Body of pancreas (tissue), 4 donors: ENCODE data around the gene GDF7.

Experiments used
- POLR2A ChIP-seq, 3 donors: fragments of 450-650 bp; IDR thresholded peaks; one replicate each; pipeline ENCODE4 v1.6.1; 2016; ENCODE audit warnings: antibody characterized with exemption in 3 of 3, mild to moderate bottlenecking in 2 of 3
- TF ChIP-seq, protein P1 (sequence below), 7 experiments: fragments of 450-650 bp in 4 of 7; fragments of 200-600 bp in 3 of 7; sonication (generic) in 3 of 7; IDR thresholded peaks; one replicate each; pipeline ENCODE4 v1.5.1; 2016 to 2019; ENCODE audit warnings: antibody characterized with exemption in 7 of 7

DNA sequence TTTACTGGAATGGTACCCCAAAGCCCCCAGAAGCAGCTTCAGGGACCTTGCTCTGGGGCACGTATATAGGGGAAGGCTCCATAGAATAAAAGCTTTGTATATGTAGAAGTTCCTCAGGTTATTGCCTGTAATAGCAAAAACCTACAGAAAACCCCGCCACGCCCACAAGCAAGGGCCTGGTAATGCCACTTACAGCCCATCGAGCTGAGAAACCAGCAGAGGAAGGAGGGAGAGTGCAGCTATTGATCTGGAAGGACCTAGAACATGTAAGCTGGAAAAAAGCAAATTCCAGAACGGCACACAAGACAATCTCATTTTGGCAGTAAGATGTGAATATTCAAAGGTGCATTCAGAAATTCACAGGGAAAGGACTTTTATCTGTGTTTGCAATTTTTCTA, 31.8 kb upstream of the GDF7 start:
- TF ChIP-seq, protein P1, sequence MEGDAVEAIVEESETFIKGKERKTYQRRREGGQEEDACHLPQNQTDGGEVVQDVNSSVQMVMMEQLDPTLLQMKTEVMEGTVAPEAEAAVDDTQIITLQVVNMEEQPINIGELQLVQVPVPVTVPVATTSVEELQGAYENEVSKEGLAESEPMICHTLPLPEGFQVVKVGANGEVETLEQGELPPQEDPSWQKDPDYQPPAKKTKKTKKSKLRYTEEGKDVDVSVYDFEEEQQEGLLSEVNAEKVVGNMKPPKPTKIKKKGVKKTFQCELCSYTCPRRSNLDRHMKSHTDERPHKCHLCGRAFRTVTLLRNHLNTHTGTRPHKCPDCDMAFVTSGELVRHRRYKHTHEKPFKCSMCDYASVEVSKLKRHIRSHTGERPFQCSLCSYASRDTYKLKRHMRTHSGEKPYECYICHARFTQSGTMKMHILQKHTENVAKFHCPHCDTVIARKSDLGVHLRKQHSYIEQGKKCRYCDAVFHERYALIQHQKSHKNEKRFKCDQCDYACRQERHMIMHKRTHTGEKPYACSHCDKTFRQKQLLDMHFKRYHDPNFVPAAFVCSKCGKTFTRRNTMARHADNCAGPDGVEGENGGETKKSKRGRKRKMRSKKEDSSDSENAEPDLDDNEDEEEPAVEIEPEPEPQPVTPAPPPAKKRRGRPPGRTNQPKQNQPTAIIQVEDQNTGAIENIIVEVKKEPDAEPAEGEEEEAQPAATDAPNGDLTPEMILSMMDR (IDR thresholded peaks at IDR 0.05): no peak
- no peak for TF ChIP-seq POLR2A (IDR thresholded peaks at IDR 0.05)
